Hepatocyte (in vitro differentiated cells): Measurements from ENCODE around the gene FAM184A.

Experiments used
- CTCF ChIP-seq: fragments of 200-600 bp; sonication (generic); IDR thresholded peaks from 2 replicates; pipeline ENCODE4 v1.5.1; 2016; ENCODE audit warnings: antibody characterized with exemption, mild to moderate bottlenecking; ENCODE audit not compliant: poor library complexity
- EZH2 ChIP-seq: fragments of 200-600 bp; sonication (generic); IDR thresholded peaks from 2 replicates; pipeline ENCODE4 v1.6.1; 2016; ENCODE audit warnings: antibody characterized with exemption, mild to moderate bottlenecking, borderline replicate concordance

GRCh38 chr6:119126140-119126539 lies 47.7 kb upstream of the FAM184A start:
- no peak for TF ChIP-seq CTCF
- TF ChIP-seq EZH2: no peak
